H9 (cell line): ENCODE measurements around the gene WDFY3. TPM values are rescaled to one million over a fixed set of nuclear protein-coding genes. Genes with fewer than 3 reads are reported as not detected.

Source experiments
- DNase-seq: peaks from one replicate; pipeline ENCODE4 v3.0.0-alpha.2; 2017
- H2AFZ ChIP-seq: one replicate; pipeline ENCODE4 v1.6.1; 2013; ENCODE audit warnings: mild to moderate bottlenecking, low read length, control low read depth, moderate library complexity
- H2AK5ac ChIP-seq: 2 replicates; pipeline ENCODE4 v1.6.1; 2013; ENCODE audit warnings: low read length, control low read depth, mixed read lengths; ENCODE audit not compliant: insufficient read length
- H2BK120ac ChIP-seq: one replicate; pipeline ENCODE4 v1.6.1; 2013; ENCODE audit warnings: low read depth, mild to moderate bottlenecking, low read length, control low read depth, inconsistent platforms; ENCODE audit not compliant: poor library complexity, severe bottlenecking
- H2BK12ac ChIP-seq: 2 replicates; pipeline ENCODE4 v1.6.1; 2013; ENCODE audit warnings: low read length, control low read depth, mixed read lengths, low read depth; ENCODE audit not compliant: insufficient read length
- H2BK15ac ChIP-seq: 2 replicates; pipeline ENCODE4 v1.6.1; 2013; ENCODE audit warnings: low read depth, low read length, control low read depth
- H2BK20ac ChIP-seq: one replicate; pipeline ENCODE4 v1.6.1; 2013; ENCODE audit warnings: low read depth, mild to moderate bottlenecking, low read length, control low read depth, inconsistent platforms; ENCODE audit not compliant: poor library complexity, severe bottlenecking
- H2BK5ac ChIP-seq: 2 replicates; pipeline ENCODE4 v1.6.1; 2013; ENCODE audit warnings: low read length, control low read depth, mixed read lengths; ENCODE audit not compliant: insufficient read length
- H3K14ac ChIP-seq: 2 replicates; pipeline ENCODE4 v1.6.1; 2013; ENCODE audit warnings: low read length, control low read depth; ENCODE audit not compliant: insufficient read depth
- H3K18ac ChIP-seq: 2 replicates; pipeline ENCODE4 v1.6.1; 2013; ENCODE audit warnings: low read depth, mild to moderate bottlenecking, mixed read lengths, low read length, control low read depth; ENCODE audit not compliant: insufficient read length
- H3K23ac ChIP-seq: 2 replicates; pipeline ENCODE4 v1.6.1; 2013; ENCODE audit warnings: low read length, control low read depth, mixed read lengths, low read depth; ENCODE audit not compliant: insufficient read length
- H3K23me2 ChIP-seq: 2 replicates; pipeline ENCODE4 v1.6.1; 2013; ENCODE audit warnings: low read depth, mild to moderate bottlenecking, mixed read lengths, low read length, control low read depth; ENCODE audit not compliant: insufficient read length, poor library complexity, severe bottlenecking
- H3K27ac ChIP-seq: 2 replicates; pipeline ENCODE4 v1.5.1; 2013; ENCODE audit warnings: low read length, control low read depth, mixed read lengths, low read depth; ENCODE audit not compliant: insufficient read length
- H3K27me3 ChIP-seq: 2 replicates; pipeline ENCODE4 v1.6.1; 2013; ENCODE audit warnings: low read length, control low read depth, inconsistent platforms; ENCODE audit not compliant: insufficient read depth
- H3K4ac ChIP-seq: 2 replicates; pipeline ENCODE4 v1.6.1; 2013; ENCODE audit warnings: low read depth, mild to moderate bottlenecking, control low read depth, inconsistent platforms, low read length, moderate library complexity
- H3K4me1 ChIP-seq: 2 replicates; pipeline ENCODE4 v1.6.1; 2013; ENCODE audit warnings: low read length, control low read depth, inconsistent platforms; ENCODE audit not compliant: insufficient read depth
- H3K4me2 ChIP-seq: 2 replicates; pipeline ENCODE4 v1.6.1; 2013; ENCODE audit warnings: low read length, control low read depth, mixed read lengths; ENCODE audit not compliant: insufficient read length, insufficient read depth
- H3K56ac ChIP-seq: 2 replicates; pipeline ENCODE4 v1.6.1; 2013; ENCODE audit warnings: low read depth, mild to moderate bottlenecking, mixed read lengths, low read length, control low read depth; ENCODE audit not compliant: insufficient read length
- H3K79me1 ChIP-seq: 2 replicates; pipeline ENCODE4 v1.6.1; 2013; ENCODE audit warnings: low read depth, mild to moderate bottlenecking, moderate library complexity, low read length, control low read depth, inconsistent platforms; ENCODE audit not compliant: insufficient read depth, poor library complexity, severe bottlenecking
- H3K79me2 ChIP-seq: 2 replicates; pipeline ENCODE4 v1.6.1; 2013; ENCODE audit warnings: low read length, control low read depth, inconsistent platforms; ENCODE audit not compliant: insufficient read depth
- H3K9ac ChIP-seq: 2 replicates; pipeline ENCODE4 v1.6.1; 2013; ENCODE audit warnings: low read length, control low read depth, mixed read lengths; ENCODE audit not compliant: insufficient read length; ENCODE audit errors: extremely low read depth
- H3K9me3 ChIP-seq: one replicate; pipeline ENCODE4 v1.6.1; 2013; ENCODE audit warnings: low read depth, low read length, inconsistent platforms; ENCODE audit not compliant: control insufficient read depth
- H3T11ph ChIP-seq: one replicate; pipeline ENCODE4 v1.6.1; 2013; ENCODE audit warnings: mild to moderate bottlenecking, low read length, control low read depth, inconsistent platforms
- H4K20me1 ChIP-seq: one replicate; pipeline ENCODE4 v1.6.1; 2013; ENCODE audit not compliant: control insufficient read depth, insufficient read length, insufficient read depth
- H4K5ac ChIP-seq: 2 replicates; pipeline ENCODE4 v1.6.1; 2013; ENCODE audit warnings: low read depth, mild to moderate bottlenecking, mixed read lengths, low read length, control low read depth; ENCODE audit not compliant: insufficient read length
- H4K8ac ChIP-seq: replicated peaks from 2 replicates; pipeline ENCODE4 v1.6.1; 2013; ENCODE audit warnings: low read length, control low read depth, mixed read lengths, low read depth; ENCODE audit not compliant: insufficient read length
- H4K91ac ChIP-seq: 2 replicates; pipeline ENCODE4 v1.6.1; 2013; ENCODE audit warnings: low read depth, mild to moderate bottlenecking, moderate library complexity, mixed read lengths, low read length, control low read depth; ENCODE audit not compliant: insufficient read length
- H3K27ac Mint-ChIP-seq, 3 experiments: 2 replicates in 2 of 3; 3 replicates in 1 of 3; pipeline ENCODE4 v1.8.0; 2020 to 2021; ENCODE audit warnings: mixed read lengths in 3 of 3, mild to moderate bottlenecking in 1 of 3, moderate library complexity in 1 of 3
- H3K27me3 Mint-ChIP-seq: 2 replicates; pipeline ENCODE4 v1.8.0; 2021; ENCODE audit warnings: low read depth, mild to moderate bottlenecking, moderate library complexity, mixed read lengths
- H3K36me3 Mint-ChIP-seq, 3 experiments: 2 replicates in 2 of 3; 3 replicates in 1 of 3; pipeline ENCODE4 v1.8.0; 2020 to 2021; ENCODE audit warnings: low read depth in 3 of 3, mixed read lengths in 3 of 3; ENCODE audit not compliant: insufficient read depth in 1 of 3
- H3K4me1 Mint-ChIP-seq, 2 experiments: 2 replicates each; pipeline ENCODE4 v1.8.0; 2020; ENCODE audit warnings: mixed read lengths in 2 of 2
- H3K4me3 Mint-ChIP-seq, 2 experiments: 2 replicates in 1 of 2; 3 replicates in 1 of 2; pipeline ENCODE4 v1.8.0; 2020 to 2021; ENCODE audit warnings: mild to moderate bottlenecking in 2 of 2, mixed read lengths in 2 of 2, moderate library complexity in 1 of 2
- H3K9me3 Mint-ChIP-seq, 2 experiments: 2 replicates in 1 of 2; 3 replicates in 1 of 2; pipeline ENCODE4 v1.8.0; 2020; ENCODE audit warnings: mild to moderate bottlenecking in 2 of 2, mixed read lengths in 2 of 2, moderate library complexity in 1 of 2
- WGBS: extraction: QIAGEN DNeasy Blood & Tissue Kit; methylation state at CpG from one replicate; pipeline ENCODE4 v1.1.7; 2013; ENCODE audit warnings: missing lambda C conversion rate, low lambda C conversion rate, mixed read lengths; ENCODE audit not compliant: insufficient read length; ENCODE audit errors: extremely low coverage; 5-methylcytosine and 5-hydroxymethylcytosine counted together
- total RNA-seq: library from RNA; stranded (reverse); gene quantifications from 2 replicates; pipeline ENCODE4 v1.2.1, GENCODE V29; 2021
- TF ChIP-seq, protein P1 (sequence below): fragments of 200-600 bp; sonication (generic); conservative IDR thresholded peaks from 3 replicates; pipeline ENCODE4 v1.8.0; 2021; ENCODE audit warnings: antibody characterized with exemption, mild to moderate bottlenecking

Gene WDFY3
- total RNA-seq, 1 experiment from 2014 or later = 54.6 TPM

DNA sequence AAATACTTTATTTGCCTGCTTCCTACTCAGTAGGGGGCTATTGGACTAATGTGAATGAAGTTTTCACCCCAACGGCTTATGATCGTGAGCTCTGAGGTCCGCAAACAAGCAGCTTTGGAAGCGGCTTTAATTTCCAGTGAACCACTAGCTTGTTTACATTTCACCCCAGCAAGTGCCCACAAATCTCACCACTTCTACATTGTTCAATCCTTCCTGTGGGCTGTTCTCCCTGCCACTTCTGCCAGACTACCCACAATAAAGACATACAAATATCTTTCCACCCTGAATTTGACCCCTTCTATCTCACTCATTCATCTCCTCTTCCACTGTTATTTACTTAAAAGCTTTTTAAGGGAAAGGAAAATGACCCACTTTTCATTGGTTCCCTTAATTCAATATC, 285.5 kb downstream of the WDFY3 start:
- H3K14ac ChIP-seq = no peak overlapping the region
- H2BK15ac ChIP-seq = no peak overlapping the region
- H3K9ac ChIP-seq = no peak overlapping the region
- Mint-ChIP-seq H3K4me1 (peaks cover 4 to 12% of the 10 kb centered on the region in 2 experiments; a peak in 3 of 4 replicates), H3K4me3 (no peak overlapping the region), H3K36me3 (peaks cover 29 to 65% (median 64%) of the 10 kb centered on the region in 3 experiments; a peak in 6 of 7 replicates), H3K27ac (peak overlapping the region in 1 of 3 experiments; percentile 68; a peak in 1 of 7 replicates), H3K27me3 (no peaks in the 10 kb centered on the region), H3K9me3 (no peaks in the 10 kb centered on the region)
- H3K23me2 ChIP-seq = no peaks in the 10 kb centered on the region
- no peaks in the 10 kb centered on the region for H3K4me1 ChIP-seq
- H4K91ac ChIP-seq = no peak overlapping the region
- H2BK20ac ChIP-seq = no peak overlapping the region
- no peak overlapping the region for H3K56ac ChIP-seq
- H2BK5ac ChIP-seq = no peak overlapping the region
- H2AFZ ChIP-seq = no peak overlapping the region
- no peaks in the 10 kb centered on the region for H3K9me3 ChIP-seq
- no peak overlapping the region for H4K5ac ChIP-seq
- H3K79me2 ChIP-seq = no peaks in the 10 kb centered on the region
- H4K8ac ChIP-seq = no peak overlapping the region
- DNase-seq = no peak
- no peak overlapping the region for H3K4me2 ChIP-seq
- H3K4ac ChIP-seq = no peak overlapping the region
- no peak overlapping the region for H2AK5ac ChIP-seq
- H3K27me3 ChIP-seq = no peaks in the 10 kb centered on the region
- no peak overlapping the region for H3K27ac ChIP-seq
- TF ChIP-seq, protein P1, sequence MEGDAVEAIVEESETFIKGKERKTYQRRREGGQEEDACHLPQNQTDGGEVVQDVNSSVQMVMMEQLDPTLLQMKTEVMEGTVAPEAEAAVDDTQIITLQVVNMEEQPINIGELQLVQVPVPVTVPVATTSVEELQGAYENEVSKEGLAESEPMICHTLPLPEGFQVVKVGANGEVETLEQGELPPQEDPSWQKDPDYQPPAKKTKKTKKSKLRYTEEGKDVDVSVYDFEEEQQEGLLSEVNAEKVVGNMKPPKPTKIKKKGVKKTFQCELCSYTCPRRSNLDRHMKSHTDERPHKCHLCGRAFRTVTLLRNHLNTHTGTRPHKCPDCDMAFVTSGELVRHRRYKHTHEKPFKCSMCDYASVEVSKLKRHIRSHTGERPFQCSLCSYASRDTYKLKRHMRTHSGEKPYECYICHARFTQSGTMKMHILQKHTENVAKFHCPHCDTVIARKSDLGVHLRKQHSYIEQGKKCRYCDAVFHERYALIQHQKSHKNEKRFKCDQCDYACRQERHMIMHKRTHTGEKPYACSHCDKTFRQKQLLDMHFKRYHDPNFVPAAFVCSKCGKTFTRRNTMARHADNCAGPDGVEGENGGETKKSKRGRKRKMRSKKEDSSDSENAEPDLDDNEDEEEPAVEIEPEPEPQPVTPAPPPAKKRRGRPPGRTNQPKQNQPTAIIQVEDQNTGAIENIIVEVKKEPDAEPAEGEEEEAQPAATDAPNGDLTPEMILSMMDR = no peak
- H2BK120ac ChIP-seq = no peak overlapping the region
- H3K18ac ChIP-seq = no peak overlapping the region
- H4K20me1 ChIP-seq = no peaks in the 10 kb centered on the region
- no peak overlapping the region for H3T11ph ChIP-seq
- no peaks in the 10 kb centered on the region for H3K79me1 ChIP-seq
- H3K23ac ChIP-seq = no peak overlapping the region
- H2BK12ac ChIP-seq = no peak overlapping the region
- no CpG with 5 or more reads among the region's 4 CpGs for WGBS
